Epithelial cell of proximal tubule (primary cell): ENCODE results near the gene NDUFB4. TPM values are rescaled to one million over a fixed set of nuclear protein-coding genes. Genes with fewer than 3 reads are reported as not detected.

Source experiments
- DNase-seq: peaks from one replicate; pipeline ENCODE4 v3.0.0-alpha.2; 2011; ENCODE audit warnings: low read depth
- H3K4me3 ChIP-seq: 2 replicates; pipeline ENCODE4 v1.5.1; 2011; ENCODE audit warnings: low read depth, mild to moderate bottlenecking, low read length
- CTCF ChIP-seq: conservative IDR thresholded peaks from 2 replicates; pipeline ENCODE4 v1.5.1; 2012; ENCODE audit warnings: low read depth, mild to moderate bottlenecking, low read length
- total RNA-seq: library from RNA; depleted of rRNA; stranded (reverse); fragments of >200 nt; gene quantifications from 2 replicates; pipeline ENCODE4 v1.2.3, GENCODE V29; 2015

Gene NDUFB4
- 172 and 229 TPM in 2 replicates for total RNA-seq

DNA sequence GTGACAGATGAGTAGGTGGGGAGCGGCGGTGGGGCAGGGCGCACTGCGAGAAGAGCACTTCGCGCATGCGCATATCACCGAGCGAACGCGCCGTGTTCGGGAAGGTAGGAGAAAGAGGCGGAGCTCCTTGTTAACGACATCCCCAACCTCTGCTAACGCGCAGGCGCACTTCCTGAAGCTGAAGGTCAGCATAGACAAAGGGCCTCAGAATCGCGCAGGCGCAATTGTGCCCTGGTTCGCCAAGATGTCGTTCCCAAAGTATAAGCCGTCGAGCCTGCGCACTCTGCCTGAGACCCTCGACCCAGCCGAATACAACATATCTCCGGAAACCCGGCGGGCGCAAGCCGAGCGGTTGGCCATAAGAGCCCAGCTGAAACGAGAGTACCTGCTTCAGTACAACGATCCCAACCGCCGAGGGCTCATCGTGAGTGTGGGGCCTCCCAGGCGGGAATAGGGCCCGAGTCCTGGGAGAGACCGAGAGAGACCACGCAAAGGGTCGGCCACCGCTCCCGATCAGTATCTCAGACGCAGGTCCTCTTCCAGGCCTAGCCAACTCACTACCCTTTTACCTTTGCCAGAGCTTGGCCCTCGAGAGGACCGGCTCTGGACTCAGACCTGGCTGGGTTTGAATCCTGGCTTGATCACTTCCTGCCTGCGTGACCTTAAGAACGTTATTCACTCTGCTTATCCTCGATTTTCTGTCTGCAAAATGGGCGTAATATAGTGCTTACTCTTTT is at the start of gene NDUFB4:
Gene NDUFB4 (plus strand): TSS at position 221 of the 737 bp plus-strand sequence. CDS start 24 bp downstream, at position 245.
- no peak for TF ChIP-seq CTCF
- peak within 1 kb of the TSS; percentile 75 for H3K4me3 ChIP-seq
- DNase-seq = peak; percentile 82

DNA sequence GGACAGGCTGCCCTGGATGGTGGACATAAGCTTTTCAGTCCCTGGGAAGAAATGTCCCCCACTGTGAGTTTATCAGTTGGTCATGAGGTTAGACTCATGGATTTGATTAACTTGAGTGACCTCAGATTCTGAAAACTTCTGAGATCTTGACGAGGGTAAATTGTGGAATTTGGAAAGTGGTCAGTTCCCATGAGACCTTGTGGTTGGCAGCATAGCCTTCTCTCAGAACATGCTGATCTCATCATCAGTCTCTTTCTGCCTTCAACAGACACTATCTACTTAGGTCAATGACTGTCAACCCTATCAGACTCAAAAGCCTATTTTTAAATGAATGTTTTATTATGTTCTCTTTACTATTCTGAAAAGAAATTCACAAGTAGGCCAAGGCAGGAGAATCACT is 45.6 kb upstream of the NDUFB4 start:
- no peak overlapping the region for H3K4me3 ChIP-seq
- no peak for DNase-seq
- TF ChIP-seq CTCF = no peak

DNA sequence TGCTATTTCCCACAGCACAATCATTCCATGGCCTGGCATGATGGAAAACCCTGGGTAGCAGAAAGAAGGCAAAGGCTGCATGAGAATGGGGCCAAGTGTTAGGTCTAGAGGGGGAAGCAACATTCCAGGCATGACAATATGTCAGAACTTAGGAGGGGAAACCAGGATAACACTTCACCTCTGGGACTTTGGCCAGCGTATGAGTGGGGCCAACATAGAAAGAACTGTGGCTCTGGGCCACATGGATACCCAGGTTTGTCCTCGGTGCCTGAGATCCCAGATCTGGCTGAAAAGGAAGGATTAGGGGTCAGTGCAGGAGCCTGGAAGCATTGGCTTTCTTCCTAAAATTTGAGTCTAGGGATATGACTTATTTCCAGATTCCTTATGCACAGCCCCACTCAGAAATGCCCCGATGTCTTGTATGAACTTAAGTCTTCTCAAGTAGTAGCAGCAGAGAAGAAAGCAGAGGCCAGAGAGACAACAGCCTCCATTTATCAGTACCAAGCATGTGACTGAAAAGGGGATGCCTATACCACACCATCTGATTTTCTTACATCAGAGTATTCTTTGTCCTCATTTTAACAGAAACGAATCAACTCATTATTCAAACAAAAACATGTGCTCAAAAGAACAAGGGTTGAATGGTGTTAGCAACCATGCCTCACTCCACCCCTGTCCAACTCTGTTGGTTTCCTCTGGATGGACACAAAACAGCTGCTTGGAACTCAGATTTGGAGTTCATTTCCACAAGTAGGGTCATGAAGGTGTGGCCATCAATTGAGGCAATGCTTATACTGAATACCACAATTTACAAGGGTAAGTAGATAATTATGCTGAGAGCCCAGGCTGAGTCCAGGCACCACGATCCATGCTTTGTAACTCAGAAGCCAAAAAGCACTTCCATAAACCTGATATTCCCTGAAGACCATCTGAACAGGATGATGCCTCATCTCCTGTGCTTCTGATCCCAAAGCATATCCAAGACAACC is 43.7 kb upstream of the NDUFB4 start:
- TF ChIP-seq CTCF = no peak

GRCh38 chr3:120554812-120555606 is 41.1 kb upstream of the NDUFB4 start:
- no peak for TF ChIP-seq CTCF
- H3K4me3 ChIP-seq = no peak overlapping the region
- no peak for DNase-seq

More for the DNA sequence above, 43.7 kb upstream of the NDUFB4 start:
- no peak for DNase-seq
- H3K4me3 ChIP-seq = no peak overlapping the region

DNA sequence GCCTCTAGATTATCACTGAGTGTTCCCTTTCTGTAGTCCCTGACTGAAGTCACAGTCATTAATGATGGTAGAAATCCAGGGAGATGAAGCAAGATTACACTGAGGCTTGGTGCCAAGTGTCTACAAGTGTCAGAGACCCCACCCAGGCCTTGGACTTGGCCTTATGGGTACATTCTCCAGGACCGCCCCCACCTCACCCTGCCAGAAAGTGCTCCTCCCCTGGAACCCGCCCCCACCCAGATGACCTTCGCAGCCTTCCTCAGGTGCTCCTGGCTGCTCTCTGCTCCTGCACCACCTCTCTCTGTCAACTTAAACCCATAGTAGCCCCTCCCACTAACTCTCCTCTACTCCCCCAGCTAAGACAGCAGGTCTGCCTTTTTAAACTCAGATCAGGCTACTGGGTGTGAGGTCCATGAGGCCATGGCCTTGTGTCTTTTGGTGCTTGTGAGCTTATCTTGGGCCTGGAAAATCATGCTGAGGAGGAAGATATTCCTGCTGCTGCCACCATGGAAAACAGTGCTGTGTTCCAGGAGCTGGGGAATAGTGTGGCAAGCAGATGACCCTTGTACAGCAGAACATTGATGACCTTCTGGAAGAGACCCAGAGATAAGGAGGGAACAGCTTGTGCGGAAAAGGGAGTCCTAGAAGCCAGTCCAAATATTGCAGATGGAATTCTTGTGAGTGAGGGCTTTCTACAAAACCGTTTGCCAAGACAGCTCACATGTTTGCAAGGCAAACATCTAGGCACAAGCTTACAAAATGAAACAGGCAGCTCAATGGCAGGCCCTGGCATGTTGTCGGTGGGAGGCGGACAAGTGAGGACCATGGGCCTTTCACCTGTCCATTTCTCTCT is 40.3 kb upstream of the NDUFB4 start:
- TF ChIP-seq CTCF = no peak

GRCh38 chr3:120557115-120557514 is 39.0 kb upstream of the NDUFB4 start:
- TF ChIP-seq CTCF = no peak
- no peak overlapping the region for H3K4me3 ChIP-seq
- DNase-seq = no peak

More for the DNA sequence above, 40.3 kb upstream of the NDUFB4 start:
- H3K4me3 ChIP-seq = no peak overlapping the region
- DNase-seq = no peak
